B cell (primary cell): Measurements from ENCODE around the gene CIT. TPM values are rescaled to one million over a fixed set of nuclear protein-coding genes. Genes with fewer than 3 reads are reported as not detected.

ENCODE experiments used
- ATAC-seq: fragments of 200-7000 bp; cut with Tn5 transposase; one replicate; pipeline ENCODE4 v1.10.0; 2021; ENCODE audit warnings: low read depth, mild to moderate bottlenecking, moderate number of reproducible peaks, moderate library complexity
- CTCF ChIA-PET: fragments of 350-600 bp; sonication (Branson Sonifier 250); formaldehyde crosslinking; loops from one replicate; lab custom pipeline; 2021; ENCODE audit warnings: antibody characterized with exemption, inconsistent platforms; lab: Charles Lee
- POLR2A ChIA-PET: fragments of 350-600 bp; sonication (Branson Sonifier 250); formaldehyde crosslinking; loops from one replicate; lab custom pipeline; 2021; ENCODE audit warnings: antibody characterized with exemption; lab: Charles Lee
- DNase-seq: peaks from one replicate; pipeline ENCODE4 v3.0.0; 2013
- H2AFZ ChIP-seq: 2 replicates; pipeline ENCODE4 v1.6.1; 2012; ENCODE audit warnings: mild to moderate bottlenecking, low read depth, low read length; ENCODE audit not compliant: insufficient read depth, poor library complexity, severe bottlenecking
- H3K27ac ChIP-seq, 2 donors: 1 replicate in 1 of 2; 2 replicates in 1 of 2; pipeline ENCODE4 v1.5.1; 2012 to 2013; ENCODE audit warnings: low read length in 2 of 2, mild to moderate bottlenecking in 2 of 2, moderate library complexity in 1 of 2
- H3K27me3 ChIP-seq, 4 experiments: fragments of 200-600 bp in 1 of 4; sonication (generic) in 1 of 4; replicated peaks in 1 of 4; 1 replicate in 2 of 4; 2 replicates in 2 of 4; pipeline versions ENCODE4 v1.6.1 to v1.7.0; 2013 to 2016; ENCODE audit warnings: low read length in 3 of 4, mild to moderate bottlenecking in 2 of 4, mixed read lengths in 1 of 4, moderate library complexity in 1 of 4; ENCODE audit not compliant: insufficient read depth in 4 of 4, control insufficient read depth in 3 of 4; ENCODE audit errors: control extremely low read depth in 1 of 4
- H3K36me3 ChIP-seq, 2 experiments: replicated peaks in 1 of 2; 1 replicate in 1 of 2; 2 replicates in 1 of 2; pipeline versions ENCODE4 v1.6.1 to v1.7.1; 2013; ENCODE audit warnings: low read length in 1 of 2; ENCODE audit not compliant: insufficient read depth in 2 of 2, control insufficient read depth in 1 of 2; ENCODE audit errors: control extremely low read depth in 1 of 2, extremely low read depth in 1 of 2
- H3K4me1 ChIP-seq, 2 donors: fragments of 200-600 bp in 1 of 2; sonication (generic) in 1 of 2; 1 replicate in 1 of 2; 2 replicates in 1 of 2; pipeline versions ENCODE4 v1.5.1 to v1.6.1; 2013 to 2017; ENCODE audit warnings: low read length in 2 of 2; ENCODE audit not compliant: control insufficient read depth in 2 of 2, insufficient read depth in 2 of 2
- H3K4me2 ChIP-seq: replicated peaks from 2 replicates; pipeline ENCODE3; 2012; ENCODE audit warnings: mild to moderate bottlenecking, low read depth, low read length; ENCODE audit not compliant: poor library complexity, severe bottlenecking
- H3K4me3 ChIP-seq, 5 experiments: fragments of 200-600 bp in 1 of 5; sonication (generic) in 1 of 5; 1 replicate in 3 of 5; 2 replicates in 2 of 5; pipeline versions ENCODE4 v1.5.1 to v1.7.0; 2011 to 2016; ENCODE audit warnings: low read length in 4 of 5, mild to moderate bottlenecking in 4 of 5, low read depth in 2 of 5, control low read depth in 1 of 5, moderate library complexity in 1 of 5; ENCODE audit not compliant: insufficient read depth in 1 of 5; ENCODE audit errors: control extremely low read depth in 1 of 5, extremely low read depth in 1 of 5
- H3K79me2 ChIP-seq: fragments of 200-600 bp; sonication (generic); one replicate; pipeline ENCODE4 v1.6.0; 2016; ENCODE audit warnings: low read length; ENCODE audit not compliant: control insufficient read depth, insufficient read depth
- H3K9ac ChIP-seq: fragments of 200-600 bp; sonication (generic); 2 replicates; pipeline ENCODE4 v1.6.1; 2017; ENCODE audit warnings: mild to moderate bottlenecking, low read length, moderate library complexity
- H3K9me3 ChIP-seq, 3 donors: one replicate each; pipeline versions ENCODE4 v1.6.1 to v1.7.1; 2013; ENCODE audit warnings: low read length in 2 of 3; ENCODE audit not compliant: control insufficient read depth in 2 of 3, insufficient read depth in 1 of 3; ENCODE audit errors: control extremely low read depth in 1 of 3
- H4K20me1 ChIP-seq: 2 replicates; pipeline ENCODE4 v1.6.0; 2012; ENCODE audit warnings: mild to moderate bottlenecking, low read length; ENCODE audit not compliant: insufficient read depth, control insufficient read depth, poor library complexity, severe bottlenecking
- H3K27ac Mint-ChIP-seq: one replicate; pipeline ENCODE4 v1.8.0; 2021; ENCODE audit warnings: mixed read lengths
- H3K27me3 Mint-ChIP-seq: one replicate; pipeline ENCODE4 v1.8.0; 2021; ENCODE audit warnings: mixed read lengths
- H3K4me1 Mint-ChIP-seq: one replicate; pipeline ENCODE4 v1.8.0; 2021; ENCODE audit warnings: mixed read lengths
- H3K4me3 Mint-ChIP-seq: one replicate; pipeline ENCODE4 v1.8.0; 2021; ENCODE audit warnings: mixed read lengths
- H3K9me3 Mint-ChIP-seq: one replicate; pipeline ENCODE4 v1.8.0; 2022; ENCODE audit warnings: mixed read lengths; ENCODE audit not compliant: insufficient read depth
- EZH2 ChIP-seq: IDR thresholded peaks from 2 replicates; pipeline ENCODE4 v1.6.1; 2012; ENCODE audit warnings: borderline replicate concordance, low read depth, mild to moderate bottlenecking, moderate library complexity, low read length; ENCODE audit not compliant: insufficient read depth, poor library complexity, severe bottlenecking
- WGBS: methylation state at CpG from one replicate; pipeline ENCODE4 v1.1.5; 2013; ENCODE audit warnings: missing lambda C conversion rate; ENCODE audit not compliant: insufficient coverage; 5-methylcytosine and 5-hydroxymethylcytosine counted together
- intact Hi-C: fragments of 100-400 bp; cut with micrococcal nuclease; formaldehyde crosslinking; loops from one replicate; pipeline ENCODE4 v1.10.0; 2022
- polyA plus RNA-seq: library from polyadenylated mRNA; depleted of rRNA; stranded (reverse); fragments of >200 nt; gene quantifications from 2 replicates; pipeline ENCODE4 v1.2.3, GENCODE V29; 2012
- total RNA-seq, 2 donors: library from RNA; stranded (reverse); fragments of 120-200 nt in 1 of 2; gene quantifications; 1 replicate in 1 of 2; 2 replicates in 1 of 2; pipeline versions ENCODE4 v1.2.3 to v1.2.4, GENCODE V29; 2013 to 2022
- TF ChIP-seq, protein P1 (sequence below): fragments of 200-600 bp; IDR thresholded peaks from one replicate; pipeline ENCODE4 v1.8.0; 2022; ENCODE audit warnings: antibody characterized with exemption, mild to moderate bottlenecking

Gene CIT
- total and polyA plus RNA-seq, 2 donors (not counting 1 experiment from before 2014, with no cell fraction given), result 1.4 to 6.1 TPM

DNA sequence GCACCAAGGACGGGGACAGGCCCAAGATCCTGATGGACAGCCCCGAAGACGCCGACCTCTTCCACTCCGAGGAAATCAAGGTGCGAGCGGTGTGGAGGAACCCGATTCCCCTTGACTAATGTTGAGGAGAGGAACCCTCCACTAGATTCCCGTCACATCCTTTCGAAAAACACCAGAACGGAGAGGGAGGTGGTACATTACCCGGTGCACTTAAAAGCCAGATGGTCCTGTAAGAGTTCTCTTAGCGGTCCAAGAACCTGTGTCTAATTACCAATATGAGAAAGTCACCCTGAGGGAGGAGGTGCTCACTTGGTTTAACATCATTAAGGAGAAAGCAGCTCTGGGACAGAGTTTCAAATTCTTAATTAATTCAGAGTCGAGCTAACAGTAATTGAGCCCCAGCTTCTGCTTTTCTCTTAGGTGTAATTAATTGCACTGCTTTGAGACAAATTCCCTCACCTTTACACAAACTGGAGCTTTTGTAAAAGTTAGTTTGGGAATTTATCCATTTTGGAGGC is 208.7 kb downstream of the CIT start:
- Histone ChIP-seq H3K4me1 (peaks cover 28 to 36% of the 10 kb centered on the region in 2 donors), H3K79me2 (peaks cover 16% of the 10 kb centered on the region), H3K4me3 (peak overlapping the region; percentile 80 to 95 (median 89)), H2AFZ (peak overlapping the region; percentile 91), H3K36me3 (peaks cover 16 to 27% of the 10 kb centered on the region in 2 experiments), H4K20me1 (no peaks in the 10 kb centered on the region), H3K27me3 (no peaks in the 10 kb centered on the region), H3K27ac (peak overlapping the region; percentile 80 to 92), H3K9ac (peak overlapping the region; percentile 93), H3K4me2 (peak overlapping the region; percentile 89), H3K9me3 (no peaks in the 10 kb centered on the region)
- DNase-seq (no peak), ATAC-seq (no peak)
- ChIA-PET CTCF (interaction anchor here (0.8 to 2.2 kb wide), 7 partner anchors 10 to 533 kb away, joined by 3 to 22 read pairs (median 4); partner anchors contain the start of gene RPLP0), POLR2A (interaction anchor here (1.2 to 1.8 kb wide), 3 partner anchors 9 to 533 kb away, joined by 4 to 6 read pairs (median 4); partner anchors contain the start of gene RPLP0)
- intact Hi-C loops, result loop anchor here (5.0 kb wide), 2 partner anchors 319 to 1531 kb away; partner anchors contain the start of genes BICDL1 and PEBP1
- Mint-ChIP-seq H3K4me3 (peak overlapping the region; percentile 87), H3K4me1 (peaks cover 56% of the 10 kb centered on the region), H3K27me3 (no peaks in the 10 kb centered on the region), H3K9me3 (no peaks in the 10 kb centered on the region), H3K27ac (peak overlapping the region; percentile 92)
- 2% methylated on average over 7 of the region's 14 CpGs for WGBS
- TF ChIP-seq EZH2, result no peak
- TF ChIP-seq, protein P1, sequence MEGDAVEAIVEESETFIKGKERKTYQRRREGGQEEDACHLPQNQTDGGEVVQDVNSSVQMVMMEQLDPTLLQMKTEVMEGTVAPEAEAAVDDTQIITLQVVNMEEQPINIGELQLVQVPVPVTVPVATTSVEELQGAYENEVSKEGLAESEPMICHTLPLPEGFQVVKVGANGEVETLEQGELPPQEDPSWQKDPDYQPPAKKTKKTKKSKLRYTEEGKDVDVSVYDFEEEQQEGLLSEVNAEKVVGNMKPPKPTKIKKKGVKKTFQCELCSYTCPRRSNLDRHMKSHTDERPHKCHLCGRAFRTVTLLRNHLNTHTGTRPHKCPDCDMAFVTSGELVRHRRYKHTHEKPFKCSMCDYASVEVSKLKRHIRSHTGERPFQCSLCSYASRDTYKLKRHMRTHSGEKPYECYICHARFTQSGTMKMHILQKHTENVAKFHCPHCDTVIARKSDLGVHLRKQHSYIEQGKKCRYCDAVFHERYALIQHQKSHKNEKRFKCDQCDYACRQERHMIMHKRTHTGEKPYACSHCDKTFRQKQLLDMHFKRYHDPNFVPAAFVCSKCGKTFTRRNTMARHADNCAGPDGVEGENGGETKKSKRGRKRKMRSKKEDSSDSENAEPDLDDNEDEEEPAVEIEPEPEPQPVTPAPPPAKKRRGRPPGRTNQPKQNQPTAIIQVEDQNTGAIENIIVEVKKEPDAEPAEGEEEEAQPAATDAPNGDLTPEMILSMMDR, result no peak
